H1 (cell line): ENCODE data around the gene CRYGN.

Experiments used
- CHD1 ChIP-seq: IDR thresholded peaks from 2 replicates; pipeline ENCODE4 v1.6.1; 2012; ENCODE audit warnings: low read depth, low read length, improper control_type of control experiment
- CREB1 ChIP-seq: IDR thresholded peaks from 2 replicates; pipeline ENCODE4 v1.6.1; 2012; ENCODE audit warnings: inconsistent platforms
- CTCF ChIP-seq, 3 experiments: IDR thresholded peaks; 1 replicate in 2 of 3; 2 replicates in 1 of 3; pipeline versions ENCODE4 v1.5.1 to v1.6.1; 2011; ENCODE audit warnings: low read length in 3 of 3, mild to moderate bottlenecking in 3 of 3, inconsistent platforms in 2 of 3, low read depth in 1 of 3, moderate library complexity in 1 of 3; ENCODE audit not compliant: insufficient read depth in 1 of 3; ENCODE audit errors: control extremely low read depth in 1 of 3
- EZH2 ChIP-seq: fragments of 200-600 bp; sonication (generic); IDR thresholded peaks from 2 replicates; pipeline ENCODE4 v1.7.1; 2012; ENCODE audit warnings: low read depth, mild to moderate bottlenecking, moderate library complexity, low read length, inconsistent platforms; ENCODE audit not compliant: severe bottlenecking
- HDAC2 ChIP-seq, 2 experiments: fragments of 300-600 bp in 1 of 2; sonication (generic) in 1 of 2; IDR thresholded peaks; 2 replicates each; pipeline ENCODE4 v1.6.1; 2011 to 2012; ENCODE audit warnings: low read depth in 2 of 2, low read length in 2 of 2, mild to moderate bottlenecking in 2 of 2, moderate library complexity in 2 of 2, borderline replicate concordance in 1 of 2, inconsistent platforms in 1 of 2
- JUN ChIP-seq: IDR thresholded peaks from 2 replicates; pipeline ENCODE4 v1.6.1; 2011; ENCODE audit warnings: low read depth, mild to moderate bottlenecking, improper control_type of control experiment, low read length
- JUND ChIP-seq: IDR thresholded peaks from 2 replicates; pipeline ENCODE4 v1.6.1; 2011; ENCODE audit warnings: mild to moderate bottlenecking, improper control_type of control experiment, low read length
- MAX ChIP-seq: IDR thresholded peaks from 2 replicates; pipeline ENCODE4 v1.6.1; 2012; ENCODE audit warnings: inconsistent platforms
- POLR2A ChIP-seq, 2 experiments: IDR thresholded peaks; 1 replicate in 1 of 2; 2 replicates in 1 of 2; pipeline ENCODE4 v1.6.1; 2011; ENCODE audit warnings: low read depth in 2 of 2, low read length in 2 of 2, mild to moderate bottlenecking in 2 of 2; ENCODE audit errors: control extremely low read depth in 1 of 2
- POLR2AphosphoS5 ChIP-seq: IDR thresholded peaks from 2 replicates; pipeline ENCODE4 v1.6.1; 2011; ENCODE audit warnings: low read depth, low read length
- RXRA ChIP-seq: IDR thresholded peaks from 2 replicates; pipeline ENCODE4 v1.6.1; 2011; ENCODE audit warnings: low read depth, mild to moderate bottlenecking, low read length, moderate library complexity; ENCODE audit not compliant: insufficient read depth
- SIN3A ChIP-seq, 2 experiments: IDR thresholded peaks in 1 of 2; conservative IDR thresholded peaks in 1 of 2; 2 replicates each; pipeline ENCODE4 v1.6.1; 2011 to 2012; ENCODE audit warnings: low read length in 2 of 2, improper control_type of control experiment in 1 of 2, low read depth in 1 of 2, mild to moderate bottlenecking in 1 of 2
- TAF7 ChIP-seq: optimal IDR thresholded peaks from 2 replicates; pipeline ENCODE3; 2011; ENCODE audit warnings: low read depth, mild to moderate bottlenecking, inconsistent platforms, low read length, moderate library complexity, borderline replicate concordance
- TCF12 ChIP-seq: IDR thresholded peaks from 2 replicates; pipeline ENCODE4 v1.6.1; 2011; ENCODE audit warnings: low read depth, mild to moderate bottlenecking, low read length

- TF ChIP-seq CTCF (IDR thresholded peaks at IDR 0.05; ENCODE audit: control extremely low read depth in 1 of 3, insufficient read depth in 1 of 3, low read depth in 1 of 3, low read length in 3 of 3) (no peak), EZH2 (no peak), TAF7 (no peak), SIN3A (conservative IDR thresholded peaks at IDR 0.05 in 1 of 2, IDR thresholded peaks at IDR 0.05 in 1 of 2; ENCODE audit: low read depth in 1 of 2, low read length in 2 of 2) (no peak), JUND (no peak), CREB1 (no peak), CHD1 (no peak), POLR2AphosphoS5 (no peak), RXRA (no peak), MAX (no peak), TCF12 (no peak), JUN (no peak), POLR2A (IDR thresholded peaks at IDR 0.05; ENCODE audit: control extremely low read depth in 1 of 2, low read depth in 2 of 2, low read length in 2 of 2) (no peak), HDAC2 (IDR thresholded peaks at IDR 0.05; ENCODE audit: borderline replicate concordance in 1 of 2, low read depth in 2 of 2, low read length in 2 of 2) (no peak; a peak in 1 of 4 replicates)
These were observed 981 bp upstream of the CRYGN start for GRCh38 chr7:151440799-151441445.
